Adrenal gland (tissue), 5 donors: Measurements from ENCODE around the gene FGF14.

ENCODE experiments used
- POLR2A ChIP-seq, 2 donors: fragments of 450-650 bp; IDR thresholded peaks; one replicate each; pipeline ENCODE4 v1.6.1; 2017; ENCODE audit warnings: antibody characterized with exemption in 2 of 2, mild to moderate bottlenecking in 2 of 2, moderate library complexity in 1 of 2
- TF ChIP-seq, protein P1 (sequence below), 6 experiments: fragments of 450-650 bp in 4 of 6; fragments of 200-600 bp in 2 of 6; sonication (generic) in 1 of 6; IDR thresholded peaks; 1 replicate in 5 of 6; 2 replicates in 1 of 6; pipeline versions ENCODE4 v1.5.1 to v1.8.0; 2016 to 2021; ENCODE audit warnings: antibody characterized with exemption in 6 of 6, mild to moderate bottlenecking in 2 of 6, moderate library complexity in 1 of 6
- donor health status: DM: no; HTN: no; CAD: no.

DNA sequence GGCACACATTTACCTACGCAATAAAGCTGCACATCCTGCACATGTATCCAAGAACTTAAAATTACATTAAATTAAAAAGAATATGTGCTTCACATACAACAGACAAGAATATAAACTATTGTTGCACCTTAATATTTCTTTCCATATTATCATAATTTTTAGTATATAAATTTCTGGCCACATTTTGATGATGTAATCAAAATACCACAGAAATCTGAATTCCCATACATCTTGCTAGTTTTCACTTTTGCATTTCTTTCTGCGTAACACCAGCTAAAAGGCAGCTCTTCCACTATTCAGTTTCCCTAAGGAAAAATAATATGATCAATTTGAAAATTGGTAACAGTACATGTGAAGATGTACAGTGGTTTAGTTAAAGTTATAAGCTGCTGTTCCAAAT lies 42.6 kb downstream of the FGF14 start:
- TF ChIP-seq POLR2A (IDR thresholded peaks at IDR 0.05), result no peak
- TF ChIP-seq, protein P1, sequence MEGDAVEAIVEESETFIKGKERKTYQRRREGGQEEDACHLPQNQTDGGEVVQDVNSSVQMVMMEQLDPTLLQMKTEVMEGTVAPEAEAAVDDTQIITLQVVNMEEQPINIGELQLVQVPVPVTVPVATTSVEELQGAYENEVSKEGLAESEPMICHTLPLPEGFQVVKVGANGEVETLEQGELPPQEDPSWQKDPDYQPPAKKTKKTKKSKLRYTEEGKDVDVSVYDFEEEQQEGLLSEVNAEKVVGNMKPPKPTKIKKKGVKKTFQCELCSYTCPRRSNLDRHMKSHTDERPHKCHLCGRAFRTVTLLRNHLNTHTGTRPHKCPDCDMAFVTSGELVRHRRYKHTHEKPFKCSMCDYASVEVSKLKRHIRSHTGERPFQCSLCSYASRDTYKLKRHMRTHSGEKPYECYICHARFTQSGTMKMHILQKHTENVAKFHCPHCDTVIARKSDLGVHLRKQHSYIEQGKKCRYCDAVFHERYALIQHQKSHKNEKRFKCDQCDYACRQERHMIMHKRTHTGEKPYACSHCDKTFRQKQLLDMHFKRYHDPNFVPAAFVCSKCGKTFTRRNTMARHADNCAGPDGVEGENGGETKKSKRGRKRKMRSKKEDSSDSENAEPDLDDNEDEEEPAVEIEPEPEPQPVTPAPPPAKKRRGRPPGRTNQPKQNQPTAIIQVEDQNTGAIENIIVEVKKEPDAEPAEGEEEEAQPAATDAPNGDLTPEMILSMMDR (IDR thresholded peaks at IDR 0.05), result no peak
